Stimulated activated CD4-positive, alpha-beta T cell treated with anti-CD3 and anti-CD28 coated beads, Interleukin-12 subunit alpha, Interleukin-12 subunit beta, amount 100 ng/mL, for 24 hours (primary cell): ENCODE results near the gene OR8J3.
"Not testable (repeated sequence)": the region's sequence is repeated elsewhere in the genome, so short reads cannot be mapped to it uniquely, and the experiment has no call there.

Experiments
- DNase-seq, 2 experiments: peaks; one replicate each; pipeline ENCODE4 v3.0.0-alpha.2; 2020; ENCODE audit warnings: low read depth in 2 of 2

OR8J3 gene

GRCh38 chr11:56140151-56140661 is at the start of gene OR8J3:
OR8J3 (minus strand) TSS chr11:56140201; CDS start chr11:56137718, 2,483 bp downstream.
- no peak for DNase-seq

GRCh38 chr11:56188602-56189001 is 48.6 kb upstream of the OR8J3 start:
- DNase-seq = no peak

GRCh38 chr11:56183459-56183858 is 43.5 kb upstream of the OR8J3 start:
- DNase-seq = no peak

DNA sequence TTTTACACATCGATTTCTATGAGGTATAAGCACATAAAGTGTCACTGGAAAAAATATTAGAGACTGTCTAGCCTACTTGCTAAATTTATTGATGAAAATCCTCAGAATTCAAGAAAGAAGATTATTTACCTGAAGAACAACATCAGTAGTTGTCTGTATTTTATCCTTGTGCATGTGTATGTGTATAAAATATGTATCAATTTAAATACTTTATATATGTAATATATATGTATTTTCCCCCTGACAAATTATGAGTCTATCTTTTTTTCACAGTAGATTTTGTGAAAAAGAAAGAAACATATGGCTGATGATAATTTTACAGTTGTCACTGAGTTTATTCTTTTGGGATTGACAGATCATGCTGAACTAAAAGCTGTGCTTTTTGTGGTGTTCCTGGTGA is 36.3 kb upstream of the OR8J3 start, which contains the start of gene OR5J2:
Gene OR5J2, plus strand, starts transcription at position 301 of the 400 bp plus-strand sequence. Its CDS starts 0 bp downstream, at position 301.
- no peak for DNase-seq

- no peak for DNase-seq
Observed at GRCh38 chr11:56172256-56172830, 32.3 kb upstream of the OR8J3 start.

- DNase-seq = no peak
Observed at GRCh38 chr11:56163804-56164203, 23.8 kb upstream of the OR8J3 start.

GRCh38 chr11:56160217-56160616 is 20.2 kb upstream of the OR8J3 start, which contains the start of gene OR8K5:
OR8K5 (minus strand) TSS chr11:56160317; CDS start chr11:56160317, 0 bp downstream.
- DNase-seq = no peak

DNA sequence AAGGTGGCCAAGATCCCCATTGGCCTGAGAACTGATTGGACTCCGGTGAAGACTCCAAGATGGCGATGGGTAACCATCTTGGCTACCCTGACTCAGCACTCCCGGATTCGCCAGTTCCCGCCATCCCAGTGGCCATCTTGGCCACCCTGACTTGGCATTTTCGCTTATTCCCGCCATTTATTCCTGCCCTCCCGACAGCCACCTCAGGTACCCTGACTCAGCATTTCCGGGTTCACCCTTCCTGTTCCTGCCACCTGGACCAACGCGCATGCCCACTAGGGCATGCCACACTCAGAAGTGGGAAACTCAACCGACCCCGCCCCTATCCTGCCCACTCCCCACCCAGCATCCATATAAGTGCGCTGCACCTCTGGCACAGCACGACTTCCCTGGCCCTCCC is 12.3 kb upstream of the OR8J3 start:
- no peak for DNase-seq

- no peak for DNase-seq
Observed at GRCh38 chr11:56151376-56151775, 11.4 kb upstream of the OR8J3 start.

DNA sequence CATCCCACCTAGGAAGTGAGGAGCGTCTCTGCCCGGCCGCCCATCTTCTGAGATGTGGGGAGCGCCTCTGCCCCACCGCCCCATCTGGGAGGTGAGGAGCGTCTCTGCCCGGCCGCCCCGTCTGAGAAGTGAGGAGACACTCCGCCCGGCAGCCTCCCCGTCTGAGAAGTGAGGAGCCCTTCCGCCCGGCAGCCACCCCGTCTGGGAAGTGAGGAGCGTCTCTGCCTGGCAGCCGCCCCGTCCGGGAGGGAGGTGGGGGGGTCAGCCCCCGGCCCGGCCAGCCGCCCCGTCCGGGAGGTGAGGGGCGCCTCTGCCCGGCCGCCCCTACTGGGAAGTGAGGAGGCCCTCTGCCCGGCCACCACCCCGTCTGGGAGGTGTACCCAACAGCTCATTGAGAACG is 3.7 kb upstream of the OR8J3 start:
- DNase-seq = not testable (repeated sequence)

DNA sequence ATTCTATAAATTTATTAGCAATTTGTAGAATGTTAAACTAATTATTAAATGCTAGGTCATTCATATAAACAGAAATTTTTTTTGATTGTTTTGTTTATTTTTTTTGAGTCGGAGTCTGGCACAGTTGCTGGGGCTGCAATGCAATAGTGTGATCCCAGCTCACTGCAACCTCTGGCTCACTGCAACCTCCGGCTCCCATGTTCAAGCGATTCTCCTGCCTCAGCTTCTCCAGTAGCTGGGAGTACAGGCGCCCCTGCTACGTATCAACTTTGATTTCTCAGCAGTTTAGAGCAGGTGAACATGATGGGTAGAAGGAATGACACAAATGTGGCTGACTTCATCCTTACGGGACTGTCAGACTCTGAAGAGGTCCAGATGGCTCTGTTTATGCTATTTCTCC is 17.9 kb downstream of the OR8J3 start, which contains the start of gene OR8H3:
Gene OR8H3, plus strand, starts transcription at position 301 of the 400 bp plus-strand sequence. Its CDS starts 0 bp downstream, at position 301.
- DNase-seq = no peak

DNA sequence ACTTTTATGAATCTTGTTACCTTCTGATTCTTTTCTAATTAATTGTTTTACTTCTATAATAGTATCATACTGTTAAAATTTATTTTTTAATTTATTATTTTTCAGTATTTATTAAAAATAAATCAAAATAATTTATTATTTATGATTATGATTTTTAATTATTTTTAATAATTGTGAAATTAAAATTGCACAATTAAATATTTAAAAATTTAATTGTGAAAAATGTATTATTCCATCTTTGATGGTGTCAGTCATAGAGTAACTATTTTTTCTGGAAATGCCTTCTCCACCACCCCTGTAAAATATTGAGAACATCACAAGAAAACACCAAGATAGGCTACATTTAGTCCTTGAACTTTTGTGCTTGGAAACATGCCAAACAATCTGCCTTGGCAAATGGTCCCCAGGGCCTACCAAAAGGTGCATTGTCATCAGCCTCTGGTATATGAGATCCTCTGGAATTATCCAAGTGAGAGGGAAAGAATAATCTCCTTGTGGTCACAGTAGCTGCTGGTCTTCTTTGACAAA is 36.7 kb downstream of the OR8J3 start, which contains the start of gene OR8H2:
Gene OR8H2, plus strand, starts transcription at position 478 of the 528 bp plus-strand sequence. CDS start 1,356 bp downstream, outside the sequence.
- DNase-seq = no peak

DNA sequence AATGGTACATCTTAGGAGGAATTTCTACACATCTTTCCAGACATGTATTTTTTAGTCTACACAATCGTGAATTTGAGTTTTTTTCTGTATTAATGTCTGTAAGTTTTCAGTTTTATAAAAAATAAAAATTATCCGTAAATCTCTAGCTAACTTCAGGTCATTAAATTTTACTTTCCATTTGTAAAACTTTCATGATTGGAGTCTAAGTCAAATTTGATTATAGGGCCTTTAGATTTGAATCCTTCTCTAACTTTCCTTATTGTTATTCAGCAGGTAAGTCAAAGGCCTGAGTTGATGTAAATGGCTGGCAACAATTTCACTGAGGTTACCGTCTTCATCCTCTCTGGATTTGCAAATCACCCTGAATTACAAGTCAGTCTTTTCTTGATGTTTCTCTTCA is 47.0 kb downstream of the OR8J3 start, which contains the start of gene OR8I2:
Gene OR8I2, plus strand, starts transcription at position 301 of the 400 bp plus-strand sequence. Its CDS starts 0 bp downstream, at position 301.
- no peak for DNase-seq

DNA sequence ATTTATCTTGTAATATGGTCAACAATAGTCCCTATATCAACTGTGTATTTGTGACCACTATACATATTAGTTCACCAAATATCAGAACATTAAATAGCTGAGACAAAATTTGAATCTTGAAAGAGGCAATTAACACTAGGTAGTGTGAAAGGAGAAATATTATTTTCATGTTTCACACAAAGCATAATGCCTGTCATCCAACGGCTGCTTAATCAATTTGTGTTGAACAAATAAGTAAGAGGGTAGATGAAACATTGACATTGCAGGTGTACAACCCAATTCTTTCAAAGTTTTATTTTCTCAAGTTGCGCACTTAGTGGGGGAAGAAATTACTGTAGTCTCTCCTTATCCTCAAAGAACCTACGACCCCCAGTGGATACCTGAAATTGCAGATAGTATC is 50.3 kb downstream of the OR8J3 start:
- no peak for DNase-seq
